Stimulated activated CD4-positive, alpha-beta T cell treated with anti-CD3 and anti-CD28 coated beads, Interleukin-15, amount 100 ng/mL, for 1 hour (primary cell): ENCODE data around the gene DERA.
"Not testable (repeated sequence)": the region's sequence is repeated elsewhere in the genome, so short reads cannot be mapped to it uniquely, and the experiment has no call there.

Source experiments
- DNase-seq, 2 donors: peaks; one replicate each; pipeline ENCODE4 v3.0.0-alpha.2; 2020; ENCODE audit warnings: low read depth in 1 of 2, low spot score in 1 of 2

Gene DERA

DNA sequence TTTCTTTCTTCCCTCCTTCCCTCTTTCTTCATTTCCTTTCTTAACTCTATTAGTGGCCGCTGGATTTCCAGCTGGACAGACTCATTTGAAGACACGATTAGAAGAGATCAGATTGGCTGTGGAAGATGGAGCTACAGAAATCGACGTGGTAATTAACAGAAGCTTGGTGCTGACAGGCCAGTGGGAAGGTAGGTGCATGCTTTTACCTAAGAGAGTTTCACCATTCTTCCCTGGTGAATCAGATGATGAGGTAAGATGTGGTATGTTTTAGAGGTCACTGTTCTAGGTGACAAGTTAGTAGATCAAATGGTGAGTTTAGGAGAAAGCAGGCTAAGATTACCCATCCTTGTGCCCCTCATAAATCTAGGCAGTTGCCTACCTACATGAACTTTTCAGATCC lies 51.6 kb downstream of the DERA start:
- no peak for DNase-seq

DNA sequence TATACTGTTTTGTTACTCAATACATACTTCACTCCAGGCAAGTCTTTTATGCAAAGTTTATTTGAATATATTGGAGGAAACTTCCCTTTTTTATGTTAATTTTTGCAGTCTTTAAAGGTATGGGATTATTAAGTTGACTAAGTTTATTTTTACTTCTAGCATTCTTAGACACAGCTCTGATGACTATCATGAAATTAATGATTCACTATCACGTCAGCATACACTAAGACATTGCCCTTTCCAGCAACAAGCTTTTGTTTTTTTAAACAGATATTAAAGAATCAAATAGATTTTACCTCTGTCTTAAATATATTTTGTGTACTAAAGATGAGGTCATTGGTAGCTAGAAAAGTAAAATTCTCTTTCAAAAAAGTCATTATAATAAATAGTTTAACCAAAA lies 52.1 kb downstream of the DERA start:
- no peak for DNase-seq

DNA sequence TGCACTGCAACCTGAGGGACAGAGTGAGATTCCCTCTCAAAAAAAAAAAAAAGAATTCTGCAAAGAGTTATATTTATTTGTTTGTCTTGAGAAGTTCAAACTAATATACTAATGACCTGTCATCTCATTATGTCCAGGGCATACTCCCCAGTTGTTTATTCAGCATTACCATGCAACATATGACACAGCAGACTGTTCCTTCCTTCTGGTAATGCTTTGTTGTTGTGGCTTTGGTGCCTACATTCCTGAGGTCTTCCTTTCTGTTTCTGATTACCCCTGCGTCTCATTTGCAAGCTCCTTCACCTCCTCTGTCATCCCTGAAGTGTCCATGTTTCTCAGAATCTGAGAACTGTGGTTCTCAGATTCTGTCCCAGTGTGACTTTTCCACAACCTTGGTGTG lies 55.3 kb downstream of the DERA start:
- no peak for DNase-seq

DNA sequence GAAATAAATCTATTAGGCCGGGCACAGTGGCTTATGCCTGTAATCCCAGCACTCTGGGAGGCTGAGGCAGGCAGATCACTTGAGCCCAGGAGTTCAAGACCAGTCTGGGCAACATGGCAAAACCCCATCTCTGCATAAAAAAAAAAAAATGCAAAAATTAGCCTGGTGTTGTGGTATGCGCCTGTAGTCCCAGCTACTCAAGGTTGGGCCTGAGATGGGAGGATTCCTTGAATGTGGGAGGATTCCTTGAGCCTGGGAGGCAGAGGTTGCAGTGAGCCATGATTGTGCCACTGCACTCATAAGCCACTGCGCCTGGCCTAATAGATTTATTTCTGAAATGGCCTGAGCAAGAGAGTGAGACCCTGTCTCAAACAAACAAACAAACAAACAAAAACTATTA lies 55.9 kb downstream of the DERA start:
- not testable (repeated sequence) for DNase-seq

DNA sequence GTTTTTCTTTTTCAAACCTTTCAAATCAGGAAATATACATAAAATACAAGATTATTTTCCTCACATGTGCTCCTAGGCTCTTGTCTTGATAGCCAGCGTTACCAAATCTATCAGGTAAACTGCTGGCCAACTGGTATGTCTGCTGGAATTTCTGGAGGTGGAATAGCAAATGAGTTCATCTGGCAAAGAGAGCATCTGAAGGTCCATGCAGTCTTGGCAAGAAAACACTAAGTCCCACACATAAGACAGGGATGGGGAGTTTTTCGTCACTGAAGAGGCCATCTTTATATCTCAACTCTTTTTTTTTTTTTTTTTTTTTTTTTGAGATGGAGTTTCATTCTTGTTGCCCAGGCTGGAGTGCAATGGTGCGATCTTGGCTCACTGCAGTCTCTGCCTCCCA lies 60.1 kb downstream of the DERA start:
- no peak for DNase-seq

DNA sequence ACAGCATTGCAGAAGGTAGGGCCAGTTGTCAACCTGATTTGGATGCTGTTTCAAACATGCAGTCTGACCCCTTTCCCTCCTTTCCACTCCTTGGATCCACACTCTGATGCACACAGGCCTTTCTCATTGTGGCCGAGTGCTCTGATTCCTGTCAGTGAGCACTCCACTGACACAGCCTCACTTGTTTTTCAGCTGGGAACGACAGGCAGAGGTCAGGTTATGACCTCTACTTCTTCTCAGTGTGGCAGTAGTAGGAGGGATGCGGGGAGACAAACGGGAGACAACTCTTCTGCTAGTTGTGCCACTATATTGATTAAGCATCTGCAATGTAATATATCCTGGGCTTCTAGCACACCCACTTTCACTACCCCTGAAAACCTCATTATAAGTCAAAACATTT lies 61.8 kb downstream of the DERA start:
- DNase-seq = no peak

DNA sequence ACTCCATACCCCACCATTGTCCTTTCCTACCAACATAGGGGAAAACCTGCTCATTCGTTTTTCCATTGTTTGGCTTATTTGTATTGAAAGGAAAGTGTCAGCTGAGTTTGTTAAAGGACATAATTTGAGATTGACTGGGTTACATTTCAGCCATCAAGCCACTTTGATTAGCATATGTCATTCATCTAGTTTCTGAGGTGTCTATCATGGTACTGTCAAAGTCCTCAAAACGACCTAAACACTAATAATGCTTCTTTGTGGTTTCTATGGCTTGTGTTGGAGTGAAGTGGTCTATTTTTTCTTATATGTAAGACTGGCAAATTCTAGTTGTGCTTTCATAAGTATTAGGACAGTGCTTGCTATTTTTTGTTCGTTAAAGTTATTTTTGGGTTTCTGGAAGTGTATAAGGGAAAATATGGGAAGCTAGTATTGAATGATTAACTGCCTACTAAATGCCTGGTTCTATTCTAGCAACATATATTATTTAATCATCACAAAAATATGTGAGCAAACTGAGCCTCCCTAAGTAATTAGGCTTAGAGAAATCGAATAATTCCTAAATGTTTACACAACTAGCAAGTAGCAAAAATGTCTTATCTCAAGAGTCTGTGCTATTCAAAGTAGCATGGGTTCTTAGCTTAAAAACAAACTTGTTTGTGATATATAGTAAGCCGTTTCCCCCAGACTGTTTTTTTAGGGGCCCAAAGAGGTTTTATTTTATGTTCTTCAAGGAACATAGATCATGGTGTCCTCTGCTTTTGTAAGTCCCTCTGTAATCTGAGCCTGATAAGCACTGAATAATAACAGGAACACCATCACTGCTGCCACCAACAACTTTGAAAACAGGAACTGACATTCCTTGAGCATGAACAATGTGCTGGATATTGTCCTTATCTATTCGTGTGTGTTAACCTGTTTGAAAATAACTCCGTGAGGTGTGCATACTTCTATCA lies 67.1 kb downstream of the DERA start:
- DNase-seq = no peak

DNA sequence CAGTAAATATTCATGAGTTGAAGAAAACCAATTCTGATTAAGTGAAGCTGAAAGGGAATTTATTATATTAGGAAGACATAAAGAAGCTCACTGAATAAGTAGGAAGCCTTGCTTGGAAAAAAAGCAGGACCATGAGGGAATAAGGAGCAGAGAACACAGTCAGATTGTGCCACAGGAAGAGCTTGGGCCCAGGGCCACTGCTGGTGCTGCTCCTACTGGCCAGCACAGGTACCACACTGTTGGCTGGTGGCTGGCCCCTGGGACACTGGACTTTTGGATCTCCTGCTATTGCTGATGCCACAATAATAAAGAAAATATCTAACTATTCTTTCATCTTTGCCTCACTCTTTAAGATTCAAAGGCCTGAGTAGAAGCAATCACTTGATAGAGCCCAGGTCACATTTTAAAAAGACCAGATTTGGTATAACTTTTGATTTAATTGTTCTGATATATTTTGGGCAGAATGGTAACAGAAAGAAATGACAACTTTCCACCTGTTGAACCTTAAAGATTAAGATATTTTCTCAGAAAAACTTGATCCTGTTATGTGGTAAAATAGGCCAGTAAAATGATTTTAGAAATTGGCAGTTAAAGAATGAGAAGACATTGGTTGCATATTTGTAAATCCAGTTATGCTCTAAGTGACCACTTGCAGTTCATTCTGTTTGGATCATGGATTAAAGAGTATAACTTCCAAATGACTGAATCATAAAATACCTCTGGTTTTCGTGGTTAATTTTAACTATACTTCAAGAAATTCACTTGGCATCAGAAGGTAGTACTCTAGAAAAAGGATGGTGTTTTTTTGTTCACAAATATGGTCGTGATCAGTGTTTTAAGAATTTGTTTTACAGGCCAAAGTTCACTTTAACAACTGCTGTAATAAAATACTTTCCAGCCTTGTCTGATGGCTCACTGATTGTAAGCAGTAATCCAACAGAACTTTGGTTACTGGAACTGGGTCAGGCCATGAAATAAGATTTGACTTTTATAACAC lies 68.3 kb downstream of the DERA start:
- DNase-seq = no peak

DNA sequence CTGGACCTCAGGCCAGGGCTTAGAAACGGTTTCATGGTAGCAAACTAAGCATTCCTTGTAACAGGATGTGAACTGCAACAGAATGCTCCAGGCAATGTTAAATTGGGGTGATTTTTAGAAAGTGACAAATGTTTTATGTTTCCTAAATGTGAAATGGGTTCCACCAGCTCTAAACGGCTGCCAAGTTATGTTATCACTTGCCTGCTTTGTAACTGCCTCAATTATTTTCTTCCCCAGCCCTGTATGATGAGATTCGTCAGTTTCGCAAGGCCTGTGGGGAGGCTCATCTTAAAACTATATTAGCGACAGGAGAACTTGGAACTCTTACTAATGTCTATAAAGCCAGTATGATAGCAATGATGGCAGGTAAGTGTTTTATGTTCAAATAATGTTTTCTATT lies 70.9 kb downstream of the DERA start:
- no peak for DNase-seq

DNA sequence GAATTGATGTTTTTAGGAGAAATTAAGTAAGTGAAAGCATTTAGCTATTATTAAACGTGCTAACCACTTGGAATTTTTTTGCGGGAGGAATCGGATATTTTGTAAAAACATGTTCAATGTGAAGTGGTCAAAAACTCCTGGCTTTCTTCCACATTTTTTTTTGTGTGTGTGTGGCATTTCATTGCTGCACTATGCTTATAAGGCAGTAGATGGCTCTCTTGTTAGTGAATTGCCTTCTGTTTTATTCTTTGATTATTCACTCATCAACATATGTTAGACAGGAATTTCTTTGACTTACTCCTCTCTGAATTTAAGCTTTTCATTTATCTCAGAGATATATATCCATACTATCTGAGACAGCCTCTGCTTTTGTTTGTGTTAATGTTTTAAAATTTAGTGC lies 71.3 kb downstream of the DERA start:
- no peak for DNase-seq

DNA sequence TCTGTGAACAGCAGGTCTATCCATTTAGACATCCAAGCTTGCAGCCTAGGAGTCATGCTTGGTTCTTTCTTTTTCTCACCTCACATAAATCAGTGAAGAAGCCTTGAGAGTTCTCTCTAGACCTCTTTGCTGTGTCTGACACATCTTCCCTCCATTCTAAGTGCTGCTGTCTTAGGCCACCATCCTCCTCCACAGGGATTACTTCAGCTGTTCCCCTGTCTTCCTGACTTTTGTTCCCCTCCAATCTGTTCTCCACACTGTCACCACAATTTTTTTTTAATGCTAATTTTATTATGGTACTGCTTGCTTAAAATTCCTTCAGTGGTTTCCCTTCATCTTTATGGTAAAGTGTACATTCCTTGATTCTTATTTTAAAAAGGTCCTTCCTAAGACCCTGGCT lies 71.8 kb downstream of the DERA start:
- no peak for DNase-seq

DNA sequence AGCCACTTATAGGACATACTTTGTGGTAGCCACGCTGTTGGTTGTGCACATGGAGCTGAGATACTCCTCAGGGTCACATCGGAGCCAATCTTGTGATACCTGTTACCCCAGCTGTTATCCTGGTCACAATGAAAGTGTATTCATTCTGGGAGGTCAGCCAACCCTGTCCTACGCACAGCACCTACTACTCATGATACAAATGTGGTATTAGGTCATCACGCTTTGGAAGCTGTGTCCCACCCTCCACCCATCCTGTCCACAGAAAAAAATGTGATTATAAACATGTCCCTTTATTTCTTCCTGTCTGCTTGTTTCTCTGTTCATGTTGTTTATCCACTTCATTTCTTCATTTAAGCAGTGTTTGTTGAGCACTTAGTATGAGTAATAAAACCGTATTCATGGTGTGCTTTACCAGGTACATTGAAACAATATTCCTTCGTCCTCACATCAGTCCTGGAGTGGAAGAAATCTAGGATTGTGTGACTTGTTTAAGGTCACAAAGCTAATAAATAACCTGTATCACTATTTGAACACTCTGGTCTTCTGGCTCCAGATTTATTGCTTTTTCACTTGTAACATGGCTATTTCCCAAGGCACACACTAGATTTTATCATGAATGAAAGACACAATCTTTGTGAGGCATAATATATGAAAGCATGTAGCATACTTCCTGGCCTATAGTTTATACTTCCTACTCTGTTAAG lies 73.1 kb downstream of the DERA start:
- no peak for DNase-seq

DNA sequence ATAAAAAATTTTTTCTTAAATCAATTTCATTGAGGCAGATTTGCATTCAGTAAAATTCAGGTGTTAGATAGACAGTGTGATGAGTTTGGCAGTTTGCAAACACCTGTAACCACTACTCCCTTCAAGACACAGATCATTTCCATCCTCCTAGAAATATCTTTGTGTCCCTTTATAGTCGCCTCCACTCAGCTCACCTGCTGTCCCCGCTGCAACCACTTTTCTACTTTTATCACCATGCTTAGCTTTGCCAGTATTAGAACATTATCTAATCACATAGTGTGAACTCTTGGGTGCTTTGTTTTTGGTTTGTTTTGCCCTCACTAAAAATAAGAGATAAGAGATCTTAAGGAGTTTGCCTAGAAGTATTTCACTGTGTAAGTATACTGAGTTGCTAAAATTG lies 73.8 kb downstream of the DERA start:
- DNase-seq = no peak

DNA sequence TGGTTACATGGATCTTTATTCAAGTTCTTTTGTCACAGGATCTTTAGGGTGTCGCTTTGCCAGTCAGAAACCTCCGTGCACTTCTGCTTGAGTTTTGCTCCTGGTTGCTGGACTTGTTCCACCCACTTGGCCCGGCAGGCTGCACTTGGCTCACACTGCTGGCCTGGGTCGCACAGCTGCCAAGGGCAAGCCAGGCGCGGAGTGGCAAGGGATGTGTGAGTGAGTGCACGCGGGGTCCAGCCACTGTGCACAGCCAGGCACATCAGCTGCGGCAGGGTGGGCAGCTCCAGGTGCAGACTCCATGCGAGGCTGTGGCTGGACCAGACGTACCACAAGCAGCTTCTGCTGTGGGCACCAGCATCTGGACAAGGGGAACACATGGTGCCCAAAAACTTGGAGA lies 76.6 kb downstream of the DERA start:
- DNase-seq = no peak

DNA sequence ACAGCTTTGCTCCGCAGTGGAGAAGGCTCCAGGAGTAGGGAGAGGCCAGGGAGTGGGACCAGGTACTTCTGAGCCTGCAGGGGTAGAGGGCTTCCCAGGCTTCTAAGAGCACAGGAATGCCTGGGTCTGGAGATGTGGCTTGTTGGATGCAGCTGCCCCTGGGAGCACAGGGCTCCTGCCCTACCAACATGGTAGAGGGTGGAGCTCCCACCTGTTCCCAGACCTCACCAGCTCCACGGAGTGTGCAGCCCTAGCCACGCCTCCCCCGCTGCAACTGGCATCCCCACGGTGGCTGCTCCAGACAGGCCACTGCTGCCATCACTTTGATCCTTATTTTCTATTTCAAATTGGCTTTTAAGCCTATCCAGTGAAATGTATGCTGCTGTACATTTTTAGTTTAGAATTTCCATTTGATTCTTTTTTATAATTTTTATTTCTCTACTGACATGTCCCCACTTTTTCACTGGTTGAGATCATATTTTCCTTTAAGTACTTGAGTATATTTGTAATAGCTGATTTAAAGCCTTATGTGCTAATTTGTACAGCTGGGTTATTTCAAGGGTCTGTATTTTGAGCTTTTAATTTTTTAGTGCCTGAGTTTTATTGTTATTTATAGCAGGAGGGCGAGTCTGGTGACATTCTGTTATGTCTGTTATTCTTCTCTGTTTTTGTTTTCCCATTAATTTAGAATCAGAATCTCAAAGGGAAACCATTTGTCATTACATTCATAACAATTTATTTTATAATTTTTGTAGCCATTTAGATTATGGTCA lies 78.0 kb downstream of the DERA start:
- DNase-seq = no peak

DNA sequence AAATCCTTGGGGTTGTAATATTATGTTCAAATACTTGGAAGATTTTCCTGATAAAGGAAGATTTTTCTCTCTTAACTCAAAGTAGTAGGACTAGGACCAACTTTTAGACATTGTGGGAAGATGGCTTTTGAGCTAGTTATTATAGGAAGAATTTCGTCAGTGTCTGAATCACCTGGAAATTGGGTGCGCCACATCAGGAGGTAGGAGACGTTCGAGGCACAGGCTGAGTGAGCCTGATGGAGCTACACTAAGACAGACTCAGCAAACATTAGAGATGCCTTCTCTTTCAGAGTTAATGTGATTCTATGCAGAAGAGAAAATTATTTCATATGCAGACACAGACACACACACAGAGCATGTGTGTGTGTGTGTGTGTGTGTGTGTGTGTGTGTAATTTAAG lies 84.7 kb downstream of the DERA start:
- no peak for DNase-seq

DNA sequence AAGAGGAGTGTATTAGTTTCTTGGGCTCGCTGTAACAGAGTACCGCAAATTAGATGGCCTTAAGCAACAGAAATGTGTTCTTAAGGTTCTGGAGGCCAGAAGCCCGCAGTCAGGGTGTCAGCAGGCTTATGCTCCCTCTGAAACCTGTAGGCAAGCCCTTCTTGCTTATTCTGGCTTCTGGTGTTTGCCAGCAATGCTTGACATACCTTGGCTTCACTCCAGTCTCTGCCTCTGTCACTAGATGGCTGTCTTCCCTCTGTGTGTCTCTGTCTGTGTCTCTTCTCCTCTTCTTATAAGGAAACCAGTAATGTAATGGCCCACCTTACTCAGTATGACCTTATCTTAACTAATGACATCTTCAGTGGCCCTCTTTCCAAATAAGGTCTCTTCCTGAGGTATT lies 85.1 kb downstream of the DERA start:
- DNase-seq = no peak

DNA sequence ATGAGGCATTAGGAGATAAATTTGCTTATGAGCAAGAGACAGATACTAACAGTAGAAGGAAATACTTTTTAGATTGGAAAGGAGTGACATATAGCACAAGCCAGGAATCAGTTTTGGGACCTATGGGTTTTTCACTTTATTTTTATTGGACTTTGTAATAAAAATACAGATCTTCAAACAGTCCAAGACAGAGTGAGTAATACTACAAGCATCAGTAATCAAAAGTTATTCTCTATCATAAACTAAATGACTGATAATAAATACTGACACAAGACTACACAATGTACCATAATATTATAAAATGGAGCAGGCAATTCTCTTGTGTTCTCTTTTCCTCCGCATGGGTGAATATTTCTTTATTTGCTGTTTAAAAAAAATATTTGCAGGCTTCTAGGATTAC lies 85.8 kb downstream of the DERA start:
- DNase-seq = no peak

DNA sequence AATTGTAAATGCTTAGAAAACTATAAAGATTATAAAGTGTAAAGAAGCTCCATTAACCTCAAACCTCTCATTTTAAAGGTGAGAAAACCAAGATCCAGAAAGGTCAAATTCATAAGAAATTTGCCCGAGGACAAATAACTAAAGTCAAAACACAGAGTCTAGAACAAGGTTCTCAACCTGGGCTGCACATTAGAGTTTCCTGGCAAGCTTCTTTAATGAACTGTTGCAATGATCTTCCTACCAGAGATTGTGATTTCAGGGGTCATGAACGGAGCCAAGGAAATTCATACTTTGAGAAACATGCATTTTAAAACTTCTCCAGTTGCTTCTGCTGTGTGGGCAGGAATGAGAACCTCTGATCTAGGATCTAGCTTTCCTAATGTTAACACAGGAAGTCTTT lies 86.8 kb downstream of the DERA start:
- DNase-seq = no peak

DNA sequence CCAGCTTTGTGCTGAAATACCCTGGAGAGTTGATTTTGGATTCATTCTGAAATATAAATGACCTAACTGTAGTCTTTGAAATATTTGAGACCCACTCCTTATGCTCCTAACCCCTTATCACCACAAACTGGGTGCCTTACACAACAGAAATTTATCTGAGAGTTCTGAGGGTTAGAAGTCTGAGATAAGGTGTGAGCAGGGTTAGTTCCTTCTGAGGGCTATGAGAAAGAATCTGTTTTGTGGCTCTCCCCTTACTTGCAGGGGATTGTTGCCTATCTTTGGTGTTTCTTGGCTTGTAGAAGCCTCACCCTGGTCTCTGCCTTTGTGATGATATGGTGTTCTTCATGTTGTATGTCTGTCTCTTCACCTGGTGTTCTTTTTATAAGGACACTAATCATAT lies 91.7 kb downstream of the DERA start:
- DNase-seq = no peak

DNA sequence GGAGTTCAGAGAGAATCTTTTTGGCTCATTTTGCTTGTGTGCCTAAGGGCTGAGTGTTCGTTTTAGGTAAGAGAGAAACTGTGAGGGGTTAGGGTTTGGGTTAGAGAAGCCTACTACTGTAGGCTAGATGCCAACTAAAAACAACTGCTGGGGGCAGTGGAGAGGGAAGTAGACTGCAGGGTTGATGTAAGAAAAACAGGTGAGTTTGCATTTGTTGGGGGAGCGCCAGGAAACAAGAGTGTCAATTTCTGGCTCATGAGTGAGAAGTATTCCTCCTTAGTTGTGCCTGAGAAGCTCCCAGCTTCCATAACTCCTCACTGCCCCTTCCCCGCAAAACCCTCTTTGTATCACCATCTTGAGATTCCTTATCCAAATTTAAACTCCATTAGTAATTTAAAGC lies 92.3 kb downstream of the DERA start:
- no peak for DNase-seq
